ENCODE data around the gene TIAL1. TPM values are rescaled to one million over a fixed set of nuclear protein-coding genes. Genes with fewer than 3 reads are reported as not detected.
A peak's percentile ranks its signal among the peaks of the same experiment; 100 is the strongest.

The TIAL1 gene
- total and polyA plus RNA-seq, 2 of the 13 experiments (the other 11 are each of a cell fraction or from before 2014, with no cell fraction given), result 31.5 to 148 TPM

- peak overlapping the region; percentile 71 for H3K4me2 ChIP-seq (ENCODE audit: low read depth, low read length)
- ChIA-PET POLR2A (interaction anchor here (0.6 to 1.3 kb wide), 9 partner anchors 11 to 128 kb away, joined by 3 to 11 read pairs (median 4); partner anchors contain the start of genes BAG3 and INPP5F), CTCF (ENCODE audit: low intra/inter-chr PET ratio, low total read pairs) (no interaction called here)
- in situ Hi-C loops (cut with HindIII; ENCODE audit: extremely low pct_ligation_motif_present, low pct_unique_long_range_greater_than_20kb), result no loop called here
- FAIRE-seq (no peak), DNase-seq (ENCODE audit: low spot score) (no peak), ATAC-seq (no peak)
- peaks cover 37% of the 10 kb centered on the region for H3K4me1 ChIP-seq (ENCODE audit: insufficient read depth, low read length)
- TSS peak; percentile 70 for BruUV-seq (replicated peaks)
- H3K9ac ChIP-seq (ENCODE audit: insufficient read depth, low read depth, low read length), result peak overlapping the region; percentile 66
- whole genome bisulfite sequencing (ENCODE audit: low lambda C conversion rate), result 71% methylated on average over 16 of the region's 21 CpGs
- no peaks in the 10 kb centered on the region; a peak in 1 of 5 replicates for H3K36me3 ChIP-seq (replicated peaks in 1 of 2; ENCODE audit: control insufficient read depth in 1 of 2, insufficient read depth in 2 of 2, low read length in 2 of 2)
- peaks cover 30% of the 10 kb centered on the region for H4K20me1 ChIP-seq (ENCODE audit: insufficient read depth, low read length)
- H3K27me3 ChIP-seq (ENCODE audit: control insufficient read depth in 1 of 2, insufficient read depth in 2 of 2, low read length in 2 of 2), result no peaks in the 10 kb centered on the region; a peak in 1 of 5 replicates
- peaks cover 36% of the 10 kb centered on the region for H3K79me2 ChIP-seq (ENCODE audit: insufficient read depth, low read length)
- no peak overlapping the region for H2AFZ ChIP-seq (ENCODE audit: low read length)
- 0 out of 2 replicates have a peak, but pooled peaks cover 5% of the 10 kb centered on the region for H3K9me3 ChIP-seq (ENCODE audit: low read length)
- intact Hi-C loops (cut with micrococcal nuclease; ENCODE audit: unreplicated experiment), result loop anchor here (10.0 kb wide), 1 partner anchor 127 kb away; the partner anchor contains the start of gene INPP5F
- peak overlapping the region; percentile 63 for H3K27ac ChIP-seq (ENCODE audit: extremely low read length, insufficient read depth, low read length)
- peak overlapping the region; percentile 40 to 66 (median 45); a peak in 5 of 6 replicates for H3K4me3 ChIP-seq (replicated peaks in 1 of 3; ENCODE audit: insufficient read depth in 1 of 3, low read depth in 2 of 3, low read length in 3 of 3)
- no peak for TF ChIP-seq ISL2 (CRISPR knock-in tag; IDR thresholded peaks at IDR 0.05)
- TF ChIP-seq ZNF224 (CRISPR knock-in tag; IDR thresholded peaks at IDR 0.05), result 0 out of 2 replicates have a peak, but pooled peaks have one; percentile 9
- TF ChIP-seq ZNF564 (CRISPR knock-in tag; IDR thresholded peaks at IDR 0.05), result no peak
- TF ChIP-seq ATF4 (CRISPR knock-in tag; IDR thresholded peaks at IDR 0.05), result 0 out of 4 replicates have a peak, but pooled peaks of 1 of the 2 experiments have one; percentile 12
- 0 out of 2 replicates have a peak, but pooled peaks have one; percentile 6 for TF ChIP-seq ZNF782 (CRISPR knock-in tag; IDR thresholded peaks at IDR 0.05; ENCODE audit: borderline replicate concordance)
- TF ChIP-seq TSC22D2 (CRISPR knock-in tag; IDR thresholded peaks at IDR 0.05; ENCODE audit: borderline replicate concordance), result no peak
- no peak for TF ChIP-seq FOXP1 (IDR thresholded peaks at IDR 0.05)
- no peak for TF ChIP-seq FOXP1 (CRISPR knock-in tag; IDR thresholded peaks at IDR 0.05)
- TF ChIP-seq ZNF136 (CRISPR knock-in tag; IDR thresholded peaks at IDR 0.05; ENCODE audit: low read depth), result 0 out of 2 replicates have a peak, but pooled peaks have one; percentile 6
- TF ChIP-seq THAP11 (CRISPR knock-in tag; IDR thresholded peaks at IDR 0.05), result no peak
- peak; percentile 86 for TF ChIP-seq ZBTB38 (CRISPR knock-in tag; IDR thresholded peaks at IDR 0.05)
- TF ChIP-seq, protein P1, sequence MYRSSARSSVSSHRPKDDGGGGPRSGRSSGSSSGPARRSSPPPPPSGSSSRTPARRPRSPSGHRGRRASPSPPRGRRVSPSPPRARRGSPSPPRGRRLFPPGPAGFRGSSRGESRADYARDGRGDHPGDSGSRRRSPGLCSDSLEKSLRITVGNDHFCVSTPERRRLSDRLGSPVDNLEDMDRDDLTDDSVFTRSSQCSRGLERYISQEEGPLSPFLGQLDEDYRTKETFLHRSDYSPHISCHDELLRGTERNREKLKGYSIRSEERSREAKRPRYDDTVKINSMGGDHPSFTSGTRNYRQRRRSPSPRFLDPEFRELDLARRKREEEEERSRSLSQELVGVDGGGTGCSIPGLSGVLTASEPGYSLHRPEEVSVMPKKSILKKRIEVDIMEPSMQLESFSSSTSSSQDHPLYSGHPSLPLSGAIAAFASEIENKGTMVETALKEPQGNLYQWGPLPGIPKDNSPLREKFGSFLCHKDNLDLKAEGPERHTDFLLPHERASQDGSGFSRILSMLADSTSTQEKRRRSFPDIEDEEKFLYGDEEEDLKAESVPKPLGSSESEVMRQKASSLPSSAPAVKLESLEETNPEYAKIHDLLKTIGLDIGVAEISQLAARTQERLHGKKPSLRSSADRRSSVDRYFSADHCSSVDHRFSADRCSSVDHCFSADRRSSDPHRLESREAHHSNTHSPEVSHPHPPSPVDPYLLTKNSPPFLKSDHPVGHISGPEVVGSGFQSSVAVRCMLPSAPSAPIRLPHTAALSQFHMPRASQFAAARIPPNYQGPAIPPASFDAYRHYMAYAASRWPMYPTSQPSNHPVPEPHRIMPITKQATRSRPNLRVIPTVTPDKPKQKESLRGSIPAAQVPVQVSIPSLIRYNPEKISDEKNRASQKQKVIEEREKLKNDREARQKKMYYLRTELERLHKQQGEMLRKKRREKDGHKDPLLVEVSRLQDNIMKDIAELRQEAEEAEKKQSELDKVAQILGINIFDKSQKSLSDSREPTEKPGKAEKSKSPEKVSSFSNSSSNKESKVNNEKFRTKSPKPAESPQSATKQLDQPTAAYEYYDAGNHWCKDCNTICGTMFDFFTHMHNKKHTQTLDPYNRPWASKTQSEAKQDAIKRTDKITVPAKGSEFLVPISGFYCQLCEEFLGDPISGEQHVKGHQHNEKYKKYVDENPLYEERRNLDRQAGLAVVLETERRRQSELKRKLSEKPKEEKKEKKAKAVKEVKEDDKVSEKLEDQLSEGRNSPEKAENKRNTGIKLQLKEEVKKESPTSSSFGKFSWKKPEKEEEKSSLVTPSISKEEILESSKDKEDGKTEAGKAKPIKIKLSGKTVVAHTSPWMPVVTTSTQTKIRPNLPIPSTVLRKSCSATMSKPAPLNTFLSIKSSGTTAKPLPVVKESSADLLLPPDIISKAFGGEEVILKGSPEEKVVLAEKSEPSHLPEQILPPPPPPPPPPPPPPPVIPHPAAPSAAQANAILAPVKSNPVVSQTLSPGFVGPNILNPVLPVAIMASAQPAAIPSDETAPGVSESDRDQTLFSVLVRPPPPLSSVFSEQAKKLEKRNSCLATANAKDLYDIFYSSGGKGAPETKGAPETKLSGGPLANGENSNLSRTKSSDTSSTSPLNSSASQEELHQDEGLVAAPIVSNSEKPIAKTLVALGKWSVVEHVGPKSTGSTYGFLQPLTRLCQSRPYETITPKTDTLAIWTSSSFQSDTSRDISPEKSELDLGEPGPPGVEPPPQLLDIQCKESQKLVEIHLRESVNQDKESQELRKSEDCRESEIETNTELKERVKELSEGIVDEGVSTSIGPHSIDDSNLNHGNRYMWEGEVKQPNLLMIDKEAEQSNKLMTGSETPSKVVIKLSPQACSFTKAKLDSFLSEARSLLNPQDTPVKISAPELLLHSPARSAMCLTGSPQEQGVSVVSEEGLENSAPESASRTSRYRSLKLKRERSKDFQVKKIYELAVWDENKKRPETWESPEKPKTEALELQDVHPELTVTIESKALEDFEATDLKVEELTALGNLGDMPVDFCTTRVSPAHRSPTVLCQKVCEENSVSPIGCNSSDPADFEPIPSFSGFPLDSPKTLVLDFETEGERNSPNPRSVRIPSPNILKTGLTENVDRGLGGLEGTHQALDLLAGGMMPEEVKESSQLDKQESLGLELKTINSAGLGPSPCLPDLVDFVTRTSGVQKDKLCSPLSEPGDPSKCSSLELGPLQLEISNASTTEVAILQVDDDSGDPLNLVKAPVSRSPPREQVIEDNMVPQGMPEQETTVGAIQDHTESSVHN (CRISPR knock-in tag; IDR thresholded peaks at IDR 0.05), result no peak
- TF ChIP-seq POLR2AphosphoS5 (IDR thresholded peaks at IDR 0.05; ENCODE audit: low read depth, low read length), result no peak
- TF ChIP-seq U2AF1 (optimal IDR thresholded peaks at IDR 0.05; ENCODE audit: low read depth, low read length), result no peak
- no peak for TF ChIP-seq ZNF614 (CRISPR knock-in tag; IDR thresholded peaks at IDR 0.05; ENCODE audit: borderline replicate concordance)
Measured at GRCh38 chr10:119597405-119598186, 832 bp upstream of the TIAL1 start.

All from HepG2 (cell line).